BJ (cell line): ENCODE measurements around the gene PCSK2. TPM values are rescaled to one million over a fixed set of nuclear protein-coding genes. Genes with fewer than 3 reads are reported as not detected.

Experiments used
- CTCF ChIA-PET: fragments of 350-600 bp; formaldehyde crosslinking; extraction: SDS; loops from one replicate; lab custom pipeline; 2021; ENCODE audit warnings: antibody characterized with exemption, inconsistent platforms; lab: Yijun Ruan, JAX
- POLR2A ChIA-PET: fragments of 300-600 bp; sonication (Branson Sonifier 250); formaldehyde crosslinking; extraction: SDS; loops from one replicate; lab custom pipeline; 2021; ENCODE audit warnings: antibody characterized with exemption; lab: Charles Lee
- DNase-seq: peaks from one replicate; pipeline ENCODE4 v3.0.0-alpha.2; 2011; ENCODE audit warnings: low read depth
- H3K27me3 ChIP-seq: 2 replicates; pipeline ENCODE4 v1.6.0; 2011; ENCODE audit warnings: low read length; ENCODE audit not compliant: control insufficient read depth, insufficient read depth
- H3K36me3 ChIP-seq: 2 replicates; pipeline ENCODE4 v1.5.1; 2011; ENCODE audit warnings: low read length; ENCODE audit not compliant: control insufficient read depth, insufficient read depth
- H3K4me3 ChIP-seq: 2 replicates; pipeline ENCODE4 v1.5.1; 2011; ENCODE audit warnings: low read depth, mild to moderate bottlenecking, control low read depth, low read length
- polyA plus RNA-seq: library from polyadenylated mRNA; depleted of rRNA; stranded (reverse); fragments of >200 nt; gene quantifications from 2 replicates; pipeline ENCODE4 v1.2.3, GENCODE V29; 2011
- TF ChIP-seq, protein P1 (sequence below): IDR thresholded peaks from 2 replicates; pipeline ENCODE4 v1.5.1; 2011; ENCODE audit warnings: low read depth, mild to moderate bottlenecking, control low read depth, inconsistent platforms, low read length, moderate library complexity; ENCODE audit not compliant: insufficient read depth

Gene PCSK2
- polyA plus RNA-seq, 1 experiment, result not detected

- CTCF ChIA-PET, result no interaction called here
- DNase-seq, result no peak
- H3K36me3 ChIP-seq, result no peaks in the 10 kb centered on the region
- peaks cover 19% of the 10 kb centered on the region for H3K27me3 ChIP-seq
- POLR2A ChIA-PET, result no interaction called here
- TF ChIP-seq, protein P1, sequence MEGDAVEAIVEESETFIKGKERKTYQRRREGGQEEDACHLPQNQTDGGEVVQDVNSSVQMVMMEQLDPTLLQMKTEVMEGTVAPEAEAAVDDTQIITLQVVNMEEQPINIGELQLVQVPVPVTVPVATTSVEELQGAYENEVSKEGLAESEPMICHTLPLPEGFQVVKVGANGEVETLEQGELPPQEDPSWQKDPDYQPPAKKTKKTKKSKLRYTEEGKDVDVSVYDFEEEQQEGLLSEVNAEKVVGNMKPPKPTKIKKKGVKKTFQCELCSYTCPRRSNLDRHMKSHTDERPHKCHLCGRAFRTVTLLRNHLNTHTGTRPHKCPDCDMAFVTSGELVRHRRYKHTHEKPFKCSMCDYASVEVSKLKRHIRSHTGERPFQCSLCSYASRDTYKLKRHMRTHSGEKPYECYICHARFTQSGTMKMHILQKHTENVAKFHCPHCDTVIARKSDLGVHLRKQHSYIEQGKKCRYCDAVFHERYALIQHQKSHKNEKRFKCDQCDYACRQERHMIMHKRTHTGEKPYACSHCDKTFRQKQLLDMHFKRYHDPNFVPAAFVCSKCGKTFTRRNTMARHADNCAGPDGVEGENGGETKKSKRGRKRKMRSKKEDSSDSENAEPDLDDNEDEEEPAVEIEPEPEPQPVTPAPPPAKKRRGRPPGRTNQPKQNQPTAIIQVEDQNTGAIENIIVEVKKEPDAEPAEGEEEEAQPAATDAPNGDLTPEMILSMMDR, result no peak
- no peak overlapping the region for H3K4me3 ChIP-seq
These were observed 1.1 kb downstream of the PCSK2 start for GRCh38 chr20:17227669-17228623.

GRCh38 chr20:17228624-17229061 is 1.8 kb downstream of the PCSK2 start:
- Histone ChIP-seq H3K36me3 (no peaks in the 10 kb centered on the region), H3K27me3 (peaks cover 19% of the 10 kb centered on the region), H3K4me3 (no peak overlapping the region)
- TF ChIP-seq, protein P1, result no peak
- POLR2A ChIA-PET, result no interaction called here
- DNase-seq, result no peak
- CTCF ChIA-PET, result no interaction called here

DNA sequence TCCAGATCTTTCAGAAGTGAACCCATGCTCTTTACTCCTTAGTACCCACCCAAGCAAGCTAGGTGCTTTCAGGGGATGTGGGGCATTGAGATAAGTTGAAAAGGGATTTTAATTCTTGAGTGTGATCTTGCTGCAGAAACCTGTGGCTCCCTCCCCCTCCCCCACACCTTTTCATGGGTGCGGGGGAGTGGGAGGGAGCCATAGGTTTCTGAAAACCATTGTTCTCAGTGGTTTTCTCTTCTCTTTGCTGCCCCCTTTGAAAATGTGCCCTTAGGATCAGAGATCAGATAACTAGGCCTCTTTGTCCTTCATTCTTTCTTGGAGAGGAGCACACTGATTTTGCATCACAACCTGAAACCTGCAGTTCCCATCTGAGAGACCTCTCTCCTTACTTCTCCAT is 2.4 kb downstream of the PCSK2 start:
- TF ChIP-seq, protein P1, result no peak
- ChIA-PET CTCF (no interaction called here), POLR2A (no interaction called here)
- no peak for DNase-seq
- Histone ChIP-seq H3K4me3 (no peak overlapping the region), H3K27me3 (peaks cover 19% of the 10 kb centered on the region), H3K36me3 (no peaks in the 10 kb centered on the region)

GRCh38 chr20:17233626-17234025 is 6.8 kb downstream of the PCSK2 start:
- Histone ChIP-seq H3K27me3 (no peaks in the 10 kb centered on the region), H3K4me3 (no peak overlapping the region), H3K36me3 (no peaks in the 10 kb centered on the region)
- TF ChIP-seq, protein P1, result no peak
- ChIA-PET CTCF (no interaction called here), POLR2A (no interaction called here)
- no peak for DNase-seq

GRCh38 chr20:17236766-17237165 is 9.9 kb downstream of the PCSK2 start:
- TF ChIP-seq, protein P1, result no peak
- ChIA-PET CTCF (interaction anchor here (0.6 kb wide), 1 partner anchor 456 kb away, joined by 3 read pairs; no protein-coding TSS in a partner anchor), POLR2A (no interaction called here)
- Histone ChIP-seq H3K4me3 (no peak overlapping the region), H3K36me3 (no peaks in the 10 kb centered on the region), H3K27me3 (no peaks in the 10 kb centered on the region)
- DNase-seq, result no peak
